Fibroblast of the conjunctiva (primary cell): Measurements from ENCODE around the gene KLF4.

ENCODE experiments used
- DNase-seq: peaks from one replicate; pipeline ENCODE4 v3.0.0-alpha.2; 2010; ENCODE audit warnings: low read depth

The KLF4 gene

DNA sequence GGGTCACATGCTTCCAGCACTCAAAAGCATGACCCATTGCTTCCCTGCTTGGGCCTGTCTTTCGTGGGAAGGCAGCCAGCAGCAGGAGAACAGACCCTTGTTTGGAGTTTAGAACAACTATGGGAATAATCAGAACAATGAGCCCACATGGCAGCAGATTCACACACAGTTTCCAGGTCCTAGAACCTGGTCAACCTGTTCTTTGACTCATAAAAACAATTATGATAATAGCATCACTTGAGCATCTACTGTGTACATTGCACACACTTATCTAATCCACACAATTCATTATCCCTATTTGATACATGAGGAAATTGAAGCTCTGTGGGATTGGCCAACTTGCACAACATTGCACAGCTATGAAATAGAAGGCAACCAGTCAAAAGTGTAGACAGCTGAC lies 41.7 kb downstream of the KLF4 start:
- no peak for DNase-seq

DNA sequence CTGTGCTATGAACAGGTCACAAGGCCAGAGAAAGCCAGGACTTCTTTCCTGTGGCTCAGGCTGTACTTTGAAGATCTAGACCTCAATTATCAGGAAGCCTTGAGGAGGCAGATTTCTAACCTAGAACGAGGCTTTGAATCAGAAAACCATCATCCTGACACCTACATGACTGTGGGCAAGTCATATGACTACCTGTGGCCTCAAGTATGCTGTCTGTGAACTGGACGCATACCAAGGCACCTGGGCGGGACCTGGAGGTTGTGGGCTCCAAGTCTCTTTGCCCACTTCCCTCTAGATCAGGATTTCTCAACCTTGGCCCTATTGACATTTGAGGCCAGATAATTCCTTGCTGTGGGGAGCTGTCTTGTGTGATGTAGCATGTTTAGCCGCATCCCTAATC lies 42.5 kb downstream of the KLF4 start:
- DNase-seq = no peak

DNA sequence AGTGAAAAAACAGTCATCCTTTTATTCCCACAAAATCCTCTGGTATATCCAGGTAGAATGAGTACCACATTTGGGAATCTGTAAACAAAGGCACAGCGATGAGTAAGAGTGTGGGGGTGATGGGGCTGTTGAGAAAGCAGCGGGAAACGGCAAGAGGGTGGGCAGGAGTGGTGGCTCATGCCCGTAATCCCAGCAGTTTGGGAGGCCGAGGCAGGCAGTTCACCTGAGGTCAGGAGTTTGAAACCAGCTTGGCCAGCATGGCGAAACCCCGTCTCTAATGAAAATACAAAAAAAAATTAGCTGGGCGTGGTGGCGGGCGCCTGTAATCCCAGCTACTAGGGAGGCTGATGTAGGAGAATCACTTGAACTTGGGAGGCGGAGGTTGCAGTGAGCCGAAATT lies 43.1 kb downstream of the KLF4 start:
- DNase-seq = no peak

DNA sequence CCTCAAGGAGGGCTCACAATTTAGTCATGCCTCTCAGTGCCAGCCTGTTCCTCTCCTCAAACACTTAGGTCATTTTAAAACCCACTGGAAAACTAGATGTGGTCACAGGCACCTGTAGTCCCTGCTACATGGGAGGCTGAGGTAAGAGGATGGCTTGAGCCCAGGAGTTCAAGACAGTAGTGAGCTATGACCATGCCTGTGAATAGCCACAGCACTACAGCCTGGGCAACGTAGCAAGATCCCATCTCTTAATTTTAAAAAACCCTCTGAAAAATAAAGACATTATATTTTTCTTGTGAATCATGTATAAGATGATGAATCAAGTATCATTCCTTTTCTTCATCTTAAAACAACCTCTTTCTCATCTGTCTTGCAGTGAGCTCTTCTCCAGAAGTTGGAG lies 45.8 kb downstream of the KLF4 start:
- no peak for DNase-seq

DNA sequence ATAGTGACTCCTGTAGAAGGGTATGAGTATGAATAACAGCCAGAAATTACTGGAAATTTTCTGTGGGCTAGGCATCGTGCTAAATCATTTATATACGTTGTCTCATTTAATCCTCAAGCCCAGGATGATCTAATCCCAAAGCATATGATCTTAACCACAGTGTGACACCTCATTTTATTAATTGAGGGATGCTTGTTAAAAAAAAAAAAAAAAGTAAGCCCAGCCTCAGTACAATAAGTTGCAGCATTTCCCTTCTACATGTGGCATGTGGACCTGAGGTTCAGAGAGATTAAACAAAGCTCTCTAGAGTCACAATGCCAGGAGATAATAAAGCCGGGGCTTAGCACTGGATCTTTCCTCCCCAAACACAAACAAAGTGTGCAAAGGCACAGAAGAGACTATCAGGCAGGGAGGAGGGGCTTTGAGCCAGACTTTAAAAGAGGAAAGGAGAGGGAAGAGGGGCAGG lies 49.5 kb downstream of the KLF4 start:
- DNase-seq = no peak

DNA sequence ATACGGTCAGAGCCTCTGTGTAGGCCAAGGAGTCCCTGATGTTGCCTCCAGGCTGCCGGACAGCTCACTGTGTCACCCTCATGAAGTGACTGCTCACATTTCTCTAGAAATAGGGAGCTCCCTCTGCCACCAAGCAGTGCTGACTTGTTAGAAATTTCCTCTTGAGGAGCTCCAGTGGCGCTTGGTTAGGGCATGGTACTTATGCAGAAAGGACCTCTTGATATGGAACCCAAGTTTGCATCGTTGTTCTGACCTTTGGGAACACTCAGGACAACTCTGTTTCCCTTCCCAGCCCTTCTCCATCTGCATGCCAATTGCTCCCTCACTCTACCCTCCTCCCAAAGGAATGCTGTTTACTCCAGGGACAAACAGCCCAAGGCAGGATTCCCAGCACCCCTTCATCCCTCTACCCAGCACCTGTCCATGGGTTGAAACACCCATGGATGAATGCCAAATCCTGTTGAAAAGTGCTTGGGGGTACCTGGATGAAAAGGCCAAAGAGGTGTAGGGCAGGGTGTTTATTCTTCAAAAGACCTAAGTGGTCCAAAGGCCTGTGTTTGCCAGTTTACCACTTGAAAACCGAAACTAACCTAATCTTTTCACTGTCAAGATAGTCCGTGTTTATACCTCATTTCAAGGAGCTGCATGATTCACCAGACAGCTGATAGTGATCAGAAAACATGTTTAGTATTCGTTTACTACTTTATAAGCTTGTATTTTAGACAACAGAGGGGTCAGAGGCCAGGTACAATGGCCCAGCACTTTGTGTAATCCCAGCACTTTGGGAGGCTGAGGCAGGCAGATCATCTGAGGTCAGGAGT lies 51.1 kb downstream of the KLF4 start:
- no peak for DNase-seq

DNA sequence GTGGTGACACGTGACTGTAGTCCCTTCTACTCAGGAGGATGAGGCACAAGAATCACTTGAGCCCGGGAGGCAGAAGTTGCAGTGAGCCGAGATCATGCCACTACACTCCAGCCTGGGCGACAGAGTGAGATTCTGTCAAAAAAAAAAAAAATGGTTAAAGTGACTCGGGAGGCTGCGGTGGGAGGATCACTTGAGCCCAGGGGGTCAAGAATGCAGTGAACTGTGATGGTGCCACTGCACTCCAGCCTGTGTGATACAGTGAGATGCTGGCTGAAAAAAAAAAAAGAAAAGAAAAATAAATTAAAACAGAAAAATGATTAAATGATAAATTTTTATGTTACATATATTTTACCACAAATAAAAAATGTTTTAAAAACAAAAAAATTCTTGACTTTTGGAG lies 51.9 kb downstream of the KLF4 start:
- no peak for DNase-seq

DNA sequence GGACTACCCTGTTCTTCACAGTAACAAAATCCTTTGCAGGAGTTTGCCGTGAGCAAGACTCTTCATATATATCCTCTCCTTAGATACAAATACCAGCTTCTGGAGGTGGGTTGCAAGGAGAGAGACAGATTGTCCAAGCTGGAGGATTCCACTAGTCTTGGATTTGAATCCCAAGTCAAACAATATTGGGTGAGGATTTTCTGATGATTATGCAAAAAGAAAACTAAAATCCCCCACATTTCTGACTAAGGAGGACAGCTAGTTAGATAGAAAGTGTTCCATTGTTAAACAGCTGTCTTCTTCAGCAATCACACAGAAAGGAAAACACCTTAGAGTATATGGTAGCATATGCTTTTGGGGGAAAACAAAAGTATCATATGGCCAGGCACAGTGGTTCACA lies 54.2 kb downstream of the KLF4 start:
- DNase-seq = no peak
